HL-60 (cell line): ENCODE data around the gene CD276.

Experiments
- DNase-seq, 2 experiments: peaks; one replicate each; pipeline ENCODE4 v3.0.0-alpha.2; 2010 to 2020; ENCODE audit warnings: low read depth in 1 of 2, low spot score in 1 of 2
- H3K27ac ChIP-seq: fragments of 250-450 bp; sonication (Bioruptor Pico); replicated peaks from 2 replicates; pipeline ENCODE4 v1.5.1; 2020; ENCODE audit warnings: mild to moderate bottlenecking, moderate library complexity
- H3K27me3 ChIP-seq: fragments of 250-450 bp; sonication (Bioruptor Pico); 2 replicates; pipeline ENCODE4 v1.5.1; 2021; ENCODE audit warnings: mild to moderate bottlenecking, moderate library complexity; ENCODE audit not compliant: insufficient read depth, poor library complexity, severe bottlenecking
- H3K4me3 ChIP-seq: replicated peaks from 2 replicates; pipeline ENCODE4 v1.5.1; 2011; ENCODE audit warnings: mild to moderate bottlenecking, control low read depth, low read length; ENCODE audit not compliant: insufficient read depth
- CTCF ChIP-seq: IDR thresholded peaks from one replicate; pipeline ENCODE4 v1.5.1; 2011; ENCODE audit warnings: low read length, control low read depth, inconsistent platforms; ENCODE audit not compliant: insufficient read depth
- GABPA ChIP-seq: IDR thresholded peaks from 2 replicates; pipeline ENCODE4 v1.6.1; 2012; ENCODE audit warnings: low read depth
- POLR2AphosphoS5 ChIP-seq: IDR thresholded peaks from 2 replicates; pipeline ENCODE4 v1.6.1; 2012; ENCODE audit warnings: low read depth
- REST ChIP-seq: IDR thresholded peaks from 2 replicates; pipeline ENCODE4 v1.6.1; 2012; ENCODE audit warnings: low read depth; ENCODE audit not compliant: insufficient replicate concordance
- SPI1 ChIP-seq: IDR thresholded peaks from 2 replicates; pipeline ENCODE4 v1.6.1; 2012; ENCODE audit warnings: low read depth, mild to moderate bottlenecking, borderline replicate concordance

The CD276 gene

DNA sequence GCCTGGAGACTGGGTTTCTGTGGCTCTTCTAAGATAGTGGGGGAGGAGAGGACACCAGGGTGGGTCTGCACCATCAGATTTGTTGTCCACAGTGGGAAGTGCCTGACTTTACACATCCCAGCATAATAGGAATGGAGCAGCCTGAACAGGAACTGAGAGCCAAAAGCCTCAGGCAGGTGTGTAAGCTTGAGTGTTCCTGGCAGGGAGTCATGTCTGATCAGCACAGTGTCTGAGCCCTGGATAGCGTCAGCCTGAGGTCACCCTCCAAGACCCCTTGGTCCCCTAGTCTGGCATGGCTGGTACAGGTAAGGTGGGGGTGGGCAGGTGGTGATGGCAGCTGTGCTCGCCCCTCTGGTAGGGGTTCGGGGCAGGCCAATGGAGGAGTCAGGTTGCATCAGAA, 48.7 kb downstream of the CD276 start:
- no peak for DNase-seq
- Histone ChIP-seq H3K27ac (no peak overlapping the region), H3K4me3 (no peak overlapping the region), H3K27me3 (no peaks in the 10 kb centered on the region)
- TF ChIP-seq GABPA = no peak

DNA sequence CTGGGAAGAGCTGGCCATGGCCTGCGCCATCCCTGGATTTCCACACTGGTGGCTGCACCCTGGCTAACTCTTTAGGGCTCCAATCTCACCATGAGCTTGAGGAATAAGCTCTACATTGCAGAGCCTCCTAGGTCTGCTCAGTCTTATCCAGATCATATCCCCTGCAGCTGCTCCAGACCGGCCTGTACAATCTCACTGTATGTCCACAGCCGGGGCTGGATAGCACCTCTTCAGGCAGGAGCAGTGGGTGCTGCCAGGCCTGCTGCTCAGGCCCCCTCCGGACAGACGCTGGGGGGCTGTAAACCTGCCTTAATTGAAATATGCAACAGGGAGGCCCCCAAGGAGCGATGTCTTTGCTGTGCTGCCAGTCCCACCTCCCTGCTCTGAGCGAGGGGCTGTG, 53.4 kb downstream of the CD276 start:
- DNase-seq = no peak
- no peaks in the 10 kb centered on the region for H3K27me3 ChIP-seq
- TF ChIP-seq CTCF (no peak), SPI1 (no peak), POLR2AphosphoS5 (no peak), GABPA (no peak), REST (no peak)
- H3K27ac ChIP-seq = no peak overlapping the region
- H3K4me3 ChIP-seq = no peak overlapping the region

- no peak for TF ChIP-seq SPI1
- no peak for TF ChIP-seq POLR2AphosphoS5
- TF ChIP-seq CTCF = no peak
- no peak for TF ChIP-seq REST
- no peak for TF ChIP-seq GABPA
- Histone ChIP-seq H3K27me3 (no peaks in the 10 kb centered on the region), H3K27ac (no peak overlapping the region), H3K4me3 (no peak overlapping the region)
- no peak for DNase-seq
Measured at GRCh38 chr15:73740152-73741048, 56.2 kb downstream of the CD276 start.

DNA sequence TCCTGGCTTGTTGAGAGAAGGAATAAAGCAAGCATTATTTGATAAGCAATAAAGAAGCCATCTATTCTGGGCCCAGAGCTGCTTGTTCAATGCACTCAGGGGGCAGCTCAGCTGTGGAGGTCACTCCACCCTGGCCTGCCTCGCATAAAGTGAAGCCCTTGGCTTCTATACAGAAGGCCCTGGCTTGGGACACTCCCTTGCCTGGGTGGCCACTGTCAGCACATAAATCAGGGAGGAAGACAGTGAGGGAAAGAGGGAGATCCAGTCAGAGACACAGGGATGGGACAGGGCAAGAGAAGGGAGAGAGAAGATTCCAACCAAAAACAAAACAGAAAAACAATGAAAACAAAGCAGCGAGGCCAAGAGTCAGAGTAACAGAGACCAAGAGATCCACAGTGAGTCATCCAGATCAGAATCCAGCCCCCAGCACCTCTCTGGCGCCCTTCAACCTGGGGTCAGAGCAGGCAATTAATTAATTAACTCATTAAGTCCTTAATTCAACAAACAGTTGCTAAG, 57.2 kb downstream of the CD276 start:
- no peak overlapping the region for H3K27ac ChIP-seq
- TF ChIP-seq REST (no peak), SPI1 (no peak), GABPA (no peak), POLR2AphosphoS5 (no peak), CTCF (no peak)
- no peaks in the 10 kb centered on the region for H3K27me3 ChIP-seq
- no peak for DNase-seq
- H3K4me3 ChIP-seq = no peak overlapping the region
